Rectal smooth muscle tissue (tissue), 1 donor: Measurements from ENCODE around the gene DMD.
"Not testable (repeated sequence)": the region's sequence is repeated elsewhere in the genome, so short reads cannot be mapped to it uniquely, and the experiment has no call there.

Experiments
- H3K27ac ChIP-seq: one replicate; pipeline ENCODE4 v1.7.0; 2013; ENCODE audit warnings: low read depth, low read length, inconsistent platforms
- H3K27me3 ChIP-seq: one replicate; pipeline ENCODE4 v1.7.0; 2013; ENCODE audit warnings: low read length; ENCODE audit not compliant: control insufficient read depth, insufficient read depth
- H3K36me3 ChIP-seq: one replicate; pipeline ENCODE4 v1.7.0; 2013; ENCODE audit warnings: low read length; ENCODE audit not compliant: control insufficient read depth, insufficient read depth
- H3K4me1 ChIP-seq: one replicate; pipeline ENCODE4 v1.7.0; 2013; ENCODE audit warnings: low read length; ENCODE audit not compliant: control insufficient read depth, insufficient read depth
- H3K4me3 ChIP-seq: one replicate; pipeline ENCODE4 v1.7.0; 2013; ENCODE audit warnings: low read length
- H3K9ac ChIP-seq: one replicate; pipeline ENCODE4 v1.7.0; 2013; ENCODE audit warnings: low read length

DMD gene

DNA sequence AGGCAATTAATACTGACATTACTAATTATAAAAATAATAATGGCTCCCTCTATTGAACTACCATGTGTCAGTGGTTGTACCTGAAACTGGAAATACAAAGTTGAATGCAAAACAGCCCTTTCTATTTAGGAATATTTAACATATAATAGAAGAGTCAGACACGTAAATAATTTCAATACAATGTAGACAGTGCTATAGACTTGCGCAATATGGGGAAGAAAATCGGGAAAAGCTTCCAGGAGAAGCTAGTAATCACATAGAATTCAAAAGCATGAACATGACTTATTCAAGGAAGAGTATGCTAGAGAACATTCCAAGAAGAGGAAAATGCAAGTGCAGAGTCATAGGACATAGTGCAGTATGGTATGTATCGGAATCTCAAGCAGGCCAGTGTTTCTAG, 1730.7 kb downstream of the DMD start:
- Histone ChIP-seq H3K36me3 (no peaks in the 10 kb centered on the region), H3K27me3 (no peaks in the 10 kb centered on the region), H3K4me1 (no peaks in the 10 kb centered on the region), H3K27ac (no peak overlapping the region), H3K9ac (no peak overlapping the region), H3K4me3 (no peak overlapping the region)

DNA sequence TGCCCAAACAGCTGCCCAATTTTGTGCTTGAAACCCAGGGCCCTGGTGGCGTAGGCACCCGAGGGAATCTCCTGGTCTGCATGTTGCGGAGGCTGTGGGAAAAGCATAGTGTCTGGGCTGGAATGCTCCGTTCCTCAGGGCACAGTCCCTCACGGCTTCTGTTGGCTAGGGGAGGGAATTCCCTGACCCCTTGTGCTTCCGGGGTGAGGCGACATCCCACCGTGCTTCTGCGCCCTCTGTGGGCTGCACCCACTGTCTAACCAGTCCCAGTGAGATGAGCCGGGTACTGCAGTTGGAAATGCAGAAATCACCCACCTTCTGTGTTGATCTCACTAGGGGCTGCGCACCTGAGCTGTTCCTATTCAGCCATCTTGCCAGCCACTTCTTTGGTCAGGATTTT, 1740.1 kb downstream of the DMD start:
- H3K9ac ChIP-seq: no peak overlapping the region
- H3K36me3 ChIP-seq: no peaks in the 10 kb centered on the region
- no peak overlapping the region for H3K27ac ChIP-seq
- no peak overlapping the region for H3K4me3 ChIP-seq
- H3K27me3 ChIP-seq: no peaks in the 10 kb centered on the region
- H3K4me1 ChIP-seq: no peaks in the 10 kb centered on the region

DNA sequence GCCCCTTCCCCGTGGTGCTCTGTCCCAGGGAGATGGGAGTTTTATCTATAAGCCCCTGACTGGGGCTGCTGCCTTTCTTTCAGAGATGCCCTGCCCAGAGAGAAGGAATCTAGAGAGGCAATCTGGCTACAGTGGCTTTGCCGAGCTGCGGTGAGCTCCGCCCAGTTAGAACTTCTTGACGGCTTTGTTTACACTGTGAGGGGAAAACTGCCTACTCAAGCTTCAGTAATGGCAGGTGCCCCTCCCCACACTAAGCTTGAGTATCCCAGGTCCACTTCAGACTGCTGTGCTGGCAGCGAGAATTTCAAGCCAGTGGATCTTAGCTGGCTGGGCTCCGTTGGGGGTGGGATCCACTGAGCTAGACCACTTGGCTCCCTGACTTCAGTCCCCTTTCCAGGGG, 1740.6 kb downstream of the DMD start:
- H3K27ac ChIP-seq, H3K36me3 ChIP-seq, H3K4me3 ChIP-seq, H3K27me3 ChIP-seq, H3K9ac ChIP-seq, H3K4me1 ChIP-seq: not testable (repeated sequence)

DNA sequence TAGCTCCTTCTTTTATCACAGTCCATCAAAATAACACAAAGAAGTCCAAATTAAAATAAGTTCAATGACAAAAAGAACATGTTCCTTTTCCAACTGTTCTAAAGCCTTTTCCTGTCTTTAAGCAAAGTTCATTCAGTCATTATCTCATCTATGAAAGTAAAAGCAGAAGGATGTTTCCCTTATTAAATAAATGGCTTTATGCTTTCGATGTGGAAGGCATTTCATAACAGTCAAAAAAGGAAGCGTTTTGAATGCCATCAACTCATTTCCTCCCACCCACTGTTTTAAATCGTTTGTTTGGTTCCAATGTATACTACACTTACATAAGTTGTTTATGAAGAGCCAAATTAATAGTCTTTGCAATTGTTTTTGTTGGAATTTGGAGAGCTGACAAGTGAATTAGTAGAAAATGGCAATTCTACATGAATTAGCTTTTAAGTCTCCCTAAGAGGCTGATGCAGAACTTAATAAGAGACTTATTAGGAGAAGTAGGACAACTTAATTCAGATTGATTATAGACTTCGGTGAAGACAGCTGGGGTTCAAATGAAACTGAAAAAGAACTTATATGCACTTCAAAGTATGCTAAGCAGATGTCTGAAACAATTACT, 1746.9 kb downstream of the DMD start:
- Histone ChIP-seq H3K4me3 (no peak overlapping the region), H3K36me3 (no peaks in the 10 kb centered on the region), H3K9ac (no peak overlapping the region), H3K27me3 (no peaks in the 10 kb centered on the region), H3K27ac (no peak overlapping the region), H3K4me1 (no peaks in the 10 kb centered on the region)

DNA sequence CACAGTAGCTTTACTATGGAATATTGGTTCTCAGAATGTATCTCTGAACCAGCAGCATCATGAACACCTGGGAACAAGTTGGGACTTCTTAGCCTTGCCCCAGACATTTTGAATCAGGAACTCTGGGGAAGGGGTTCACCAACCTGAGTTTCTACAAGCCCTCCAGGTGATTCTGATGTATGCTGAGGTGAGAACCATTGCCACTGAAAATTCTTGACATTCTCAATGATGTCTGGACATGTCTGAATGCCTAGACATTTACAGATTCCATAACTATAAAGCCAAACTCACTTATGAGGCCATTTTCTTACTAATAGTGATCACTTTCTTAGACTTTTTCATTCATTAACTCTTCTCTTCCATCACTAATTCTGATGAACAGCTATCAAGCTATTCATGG, 1750.1 kb downstream of the DMD start:
- no peaks in the 10 kb centered on the region for H3K4me1 ChIP-seq
- no peak overlapping the region for H3K4me3 ChIP-seq
- H3K9ac ChIP-seq: no peak overlapping the region
- H3K27me3 ChIP-seq: no peaks in the 10 kb centered on the region
- no peaks in the 10 kb centered on the region for H3K36me3 ChIP-seq
- H3K27ac ChIP-seq: no peak overlapping the region

DNA sequence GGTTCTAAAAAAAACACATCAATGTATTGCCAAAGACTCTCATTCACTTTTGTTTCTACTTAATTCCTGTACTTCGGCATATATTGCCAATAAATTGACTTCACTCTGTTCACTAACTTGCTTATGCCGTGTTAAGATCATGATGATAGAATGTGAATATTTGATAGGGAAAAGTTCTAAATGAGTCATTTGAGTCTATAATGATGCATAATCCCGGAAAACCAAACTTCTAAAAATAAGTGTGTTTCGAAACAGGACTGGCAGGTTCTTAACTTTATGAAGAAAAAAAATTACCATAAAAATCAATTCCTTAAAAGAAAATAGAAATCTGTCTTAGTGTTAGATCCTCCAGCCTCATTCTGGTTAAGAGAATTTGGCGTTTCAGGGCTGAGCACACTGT, 1752.0 kb downstream of the DMD start:
- Histone ChIP-seq H3K4me3 (no peak overlapping the region), H3K27ac (no peak overlapping the region), H3K9ac (no peak overlapping the region), H3K36me3 (no peaks in the 10 kb centered on the region), H3K27me3 (no peaks in the 10 kb centered on the region), H3K4me1 (no peaks in the 10 kb centered on the region)

DNA sequence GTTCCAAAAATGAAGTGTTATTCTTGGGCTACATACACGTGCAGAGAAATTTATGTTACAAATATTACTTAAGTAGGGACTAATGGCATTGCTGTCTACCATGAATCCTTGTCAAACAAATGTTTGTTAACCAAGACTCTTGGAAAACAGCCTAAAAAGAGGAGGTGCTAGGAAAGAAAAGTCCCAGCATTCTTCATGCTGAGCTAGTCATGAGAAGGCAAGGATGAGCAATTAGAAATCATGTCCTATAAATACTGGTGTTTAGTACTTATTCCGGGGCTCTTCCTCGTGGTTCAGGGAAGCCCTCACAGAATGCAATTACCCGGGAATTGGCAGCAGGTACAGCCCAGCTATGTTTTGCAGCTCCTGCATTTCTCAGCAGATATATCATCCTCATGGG, 1761.4 kb downstream of the DMD start:
- H3K27me3 ChIP-seq: no peaks in the 10 kb centered on the region
- H3K4me3 ChIP-seq: no peak overlapping the region
- no peaks in the 10 kb centered on the region for H3K36me3 ChIP-seq
- H3K4me1 ChIP-seq: peaks cover 3% of the 10 kb centered on the region
- H3K9ac ChIP-seq: no peak overlapping the region
- no peak overlapping the region for H3K27ac ChIP-seq

DNA sequence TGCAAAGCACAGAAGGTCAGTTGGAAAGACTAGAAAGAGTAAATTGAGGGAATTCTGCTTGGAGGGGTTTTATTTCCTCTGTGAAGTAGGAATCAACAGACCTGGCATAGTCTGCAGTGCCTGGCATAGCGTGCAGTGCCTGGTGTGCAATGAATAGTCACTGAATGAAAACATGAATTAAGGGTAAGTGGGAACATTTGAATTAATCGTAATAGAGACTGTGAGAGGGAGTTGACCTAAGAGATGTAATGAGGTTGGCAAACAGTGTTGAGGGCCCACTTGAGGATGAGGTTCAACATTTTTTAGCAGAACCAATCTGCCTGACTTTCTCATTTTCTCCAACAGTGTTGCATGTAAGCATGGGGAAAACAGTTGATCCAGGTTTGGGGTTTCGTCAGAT, 1762.3 kb downstream of the DMD start:
- H3K4me1 ChIP-seq: peaks cover 3% of the 10 kb centered on the region
- no peak overlapping the region for H3K27ac ChIP-seq
- H3K9ac ChIP-seq: no peak overlapping the region
- H3K36me3 ChIP-seq: no peaks in the 10 kb centered on the region
- no peaks in the 10 kb centered on the region for H3K27me3 ChIP-seq
- H3K4me3 ChIP-seq: no peak overlapping the region

DNA sequence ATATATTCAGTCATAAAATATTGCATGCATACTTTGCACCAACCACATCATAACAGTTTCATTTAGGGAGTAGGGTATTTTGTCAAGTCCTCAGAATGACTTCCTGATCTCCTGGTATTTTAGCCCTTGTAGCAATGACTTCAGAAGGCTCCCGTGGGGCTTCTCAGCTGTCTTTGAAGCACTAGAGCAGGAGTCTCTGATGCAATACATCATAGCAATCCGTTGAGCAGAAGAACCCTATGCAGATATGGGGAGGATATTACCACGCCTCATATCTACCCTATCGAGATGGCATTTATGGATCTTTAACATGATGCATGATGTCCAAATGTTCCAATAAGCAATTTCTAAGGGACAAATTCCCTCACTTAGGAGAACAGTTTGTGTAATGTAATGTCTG, 1765.8 kb downstream of the DMD start:
- H3K27me3 ChIP-seq: no peaks in the 10 kb centered on the region
- H3K27ac ChIP-seq: no peak overlapping the region
- no peak overlapping the region for H3K9ac ChIP-seq
- H3K36me3 ChIP-seq: no peaks in the 10 kb centered on the region
- no peak overlapping the region for H3K4me3 ChIP-seq
- peaks cover 1% of the 10 kb centered on the region for H3K4me1 ChIP-seq

DNA sequence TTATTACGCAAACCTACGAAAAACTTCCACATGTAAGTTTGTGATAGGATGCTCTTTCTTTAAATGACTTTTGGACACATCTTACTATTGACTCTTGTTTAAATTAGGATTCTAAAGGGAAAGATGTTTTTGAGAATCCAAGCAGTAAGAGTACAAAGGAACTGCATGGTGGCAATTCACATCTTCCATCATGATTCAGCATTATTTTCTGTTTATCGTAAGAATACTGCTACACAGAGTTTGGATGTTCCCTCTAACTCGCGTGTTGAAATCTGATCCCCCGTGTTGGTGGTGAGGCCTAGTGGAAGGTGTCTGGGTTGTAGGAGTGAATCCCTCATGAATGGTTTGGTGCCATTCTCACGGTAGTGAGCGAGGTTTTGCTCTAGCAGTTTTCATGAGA, 1767.7 kb downstream of the DMD start:
- no peaks in the 10 kb centered on the region for H3K4me1 ChIP-seq

DNA sequence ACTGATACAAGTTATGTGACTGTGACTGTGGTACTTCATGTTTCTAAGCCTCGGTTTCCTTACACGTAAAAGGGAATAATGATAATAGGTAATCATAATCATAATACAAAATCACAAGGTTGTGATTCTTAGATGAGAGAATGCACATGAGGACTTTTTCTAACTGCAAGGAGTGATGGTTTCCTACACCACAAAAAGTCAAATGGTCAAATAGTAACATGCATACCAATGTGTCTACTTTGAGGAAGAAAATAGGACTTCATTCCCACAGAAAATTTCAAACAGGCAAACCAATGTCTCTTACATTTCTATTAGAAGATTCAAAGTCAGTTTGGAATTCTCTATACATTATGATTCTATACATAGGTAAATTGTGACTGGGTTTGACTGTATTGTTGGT, 1770.8 kb downstream of the DMD start:
- no peaks in the 10 kb centered on the region for H3K27me3 ChIP-seq
- no peak overlapping the region for H3K9ac ChIP-seq
- no peak overlapping the region for H3K4me3 ChIP-seq
- no peak overlapping the region for H3K27ac ChIP-seq
- no peaks in the 10 kb centered on the region for H3K4me1 ChIP-seq
- H3K36me3 ChIP-seq: no peaks in the 10 kb centered on the region

More for the DNA sequence above, 1767.7 kb downstream of the DMD start:
- no peak overlapping the region for H3K27ac ChIP-seq
- H3K36me3 ChIP-seq: no peaks in the 10 kb centered on the region
- no peak overlapping the region for H3K4me3 ChIP-seq
- H3K9ac ChIP-seq: no peak overlapping the region
- H3K27me3 ChIP-seq: no peaks in the 10 kb centered on the region

DNA sequence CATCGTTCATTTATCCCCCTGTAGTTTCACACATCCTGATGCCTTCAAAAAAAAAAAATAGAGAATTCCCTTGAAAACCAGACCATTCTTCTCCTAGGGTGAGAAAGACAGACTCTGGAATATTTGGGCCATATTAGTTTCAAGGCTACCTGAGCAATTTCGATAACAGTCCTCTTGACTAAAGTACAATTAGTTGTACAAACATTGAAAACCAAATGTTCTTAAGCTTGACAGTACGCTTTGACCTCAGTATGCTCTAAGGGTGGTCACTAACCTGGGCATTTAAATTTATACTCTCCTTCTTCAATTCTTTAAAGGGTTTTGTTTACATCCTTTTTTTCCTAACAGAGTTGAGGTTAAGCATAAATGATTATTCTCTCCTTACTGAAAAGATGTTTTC, 1774.9 kb downstream of the DMD start:
- Histone ChIP-seq H3K4me1 (no peaks in the 10 kb centered on the region), H3K27ac (no peak overlapping the region), H3K27me3 (no peaks in the 10 kb centered on the region), H3K9ac (no peak overlapping the region), H3K4me3 (no peak overlapping the region), H3K36me3 (no peaks in the 10 kb centered on the region)

DNA sequence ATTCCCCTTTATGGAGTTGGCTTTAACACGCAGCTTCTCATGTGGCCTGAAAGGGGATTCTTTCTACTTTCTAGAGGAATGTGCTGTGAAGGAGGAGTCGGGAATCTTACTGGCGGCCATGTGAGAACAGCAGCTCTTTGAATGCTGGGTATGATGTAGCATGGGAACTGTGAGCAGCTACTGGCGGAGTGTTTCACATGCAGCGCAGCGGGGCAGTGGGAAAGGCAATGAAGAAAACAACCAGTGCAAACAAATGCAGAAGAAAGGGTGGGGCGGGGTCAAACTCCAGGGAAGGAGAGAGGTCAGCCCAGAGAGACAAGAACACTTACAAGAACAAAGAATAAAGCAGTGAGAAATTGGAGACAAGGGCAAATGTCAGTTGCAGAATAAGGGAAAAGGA, 1775.8 kb downstream of the DMD start:
- no peaks in the 10 kb centered on the region for H3K4me1 ChIP-seq
- no peaks in the 10 kb centered on the region for H3K27me3 ChIP-seq
- no peak overlapping the region for H3K9ac ChIP-seq
- H3K36me3 ChIP-seq: no peaks in the 10 kb centered on the region
- H3K27ac ChIP-seq: no peak overlapping the region
- H3K4me3 ChIP-seq: no peak overlapping the region
